GM12801 (cell line): ENCODE measurements around the gene DLGAP1.

Source experiments
- CTCF ChIP-seq: IDR thresholded peaks from one replicate; pipeline ENCODE4 v1.5.1; 2011; ENCODE audit warnings: control low read depth; ENCODE audit not compliant: insufficient read length; ENCODE audit errors: extremely low read depth

The DLGAP1 gene

GRCh38 chr18:3931542-3932112 lies 523.5 kb downstream of the DLGAP1 start:
- TF ChIP-seq CTCF = no peak

GRCh38 chr18:3931013-3931315 lies 524.1 kb downstream of the DLGAP1 start:
- TF ChIP-seq CTCF = no peak

GRCh38 chr18:3930126-3931012 lies 524.7 kb downstream of the DLGAP1 start:
- TF ChIP-seq CTCF = no peak

- TF ChIP-seq CTCF = no peak
These were observed 530.7 kb downstream of the DLGAP1 start for GRCh38 chr18:3924455-3924854.

GRCh38 chr18:3923750-3924149 lies 531.4 kb downstream of the DLGAP1 start:
- TF ChIP-seq CTCF = no peak

GRCh38 chr18:3921826-3922225 lies 533.3 kb downstream of the DLGAP1 start:
- TF ChIP-seq CTCF = no peak

- TF ChIP-seq CTCF = no peak
These were observed 534.3 kb downstream of the DLGAP1 start for GRCh38 chr18:3920832-3921231.
